Activated CD8-positive, alpha-beta memory T cell treated with anti-CD3 and anti-CD28 coated beads, Interleukin-2, amount 50 U/mL, for 48 hours (primary cell): Measurements from ENCODE around the gene NRSN1.
"Not testable (repeated sequence)": the region's sequence is repeated elsewhere in the genome, so short reads cannot be mapped to it uniquely, and the experiment has no call there.

Source experiments
- DNase-seq: peaks from one replicate; pipeline ENCODE4 v3.0.0-alpha.2; 2020

The NRSN1 gene, protein sequence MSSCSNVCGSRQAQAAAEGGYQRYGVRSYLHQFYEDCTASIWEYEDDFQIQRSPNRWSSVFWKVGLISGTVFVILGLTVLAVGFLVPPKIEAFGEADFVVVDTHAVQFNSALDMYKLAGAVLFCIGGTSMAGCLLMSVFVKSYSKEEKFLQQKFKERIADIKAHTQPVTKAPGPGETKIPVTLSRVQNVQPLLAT

DNA sequence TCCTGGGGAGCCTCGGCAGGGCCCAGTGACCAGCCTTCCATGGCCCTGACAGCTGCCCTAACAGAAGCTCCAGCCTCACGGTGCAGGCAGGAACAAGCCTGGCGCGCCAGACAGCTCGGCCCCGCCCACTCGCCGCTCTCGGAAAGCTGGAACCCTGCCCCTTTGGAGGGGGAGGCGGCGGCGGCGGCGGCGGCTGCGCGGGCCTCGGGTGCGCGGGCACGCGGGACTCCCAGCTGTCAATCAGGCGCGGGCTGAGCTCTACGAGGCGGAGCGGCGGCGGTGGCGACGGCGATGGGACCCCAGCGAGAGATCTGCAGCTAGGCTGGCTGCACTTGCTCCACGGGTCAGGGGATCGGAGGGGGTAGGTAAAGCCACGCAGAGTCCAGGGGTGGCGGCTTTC lies at the start of gene NRSN1:
Gene NRSN1, plus strand, starts transcription at position 236 of the 400 bp plus-strand sequence. CDS start 8,113 bp downstream, outside the sequence.
- DNase-seq = no peak

DNA sequence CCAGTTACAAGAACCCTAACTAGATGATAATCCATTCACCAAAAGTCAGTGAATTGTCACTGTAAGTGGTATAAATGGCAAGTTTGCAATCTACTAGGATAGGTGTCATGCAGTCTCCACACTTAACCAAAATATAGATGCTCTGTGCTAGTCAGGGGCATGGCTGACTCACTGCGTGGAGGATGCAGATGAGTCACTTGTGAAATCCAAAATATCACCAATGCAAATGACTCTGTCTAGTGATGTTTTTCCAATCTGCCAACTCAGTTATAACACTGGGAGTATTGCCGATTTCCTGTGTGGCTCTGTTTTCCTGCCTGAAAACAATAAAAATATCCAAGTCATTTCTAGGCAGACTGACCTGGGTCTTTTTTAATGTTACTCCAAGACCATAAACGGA lies 47.8 kb upstream of the NRSN1 start:
- no peak for DNase-seq

DNA sequence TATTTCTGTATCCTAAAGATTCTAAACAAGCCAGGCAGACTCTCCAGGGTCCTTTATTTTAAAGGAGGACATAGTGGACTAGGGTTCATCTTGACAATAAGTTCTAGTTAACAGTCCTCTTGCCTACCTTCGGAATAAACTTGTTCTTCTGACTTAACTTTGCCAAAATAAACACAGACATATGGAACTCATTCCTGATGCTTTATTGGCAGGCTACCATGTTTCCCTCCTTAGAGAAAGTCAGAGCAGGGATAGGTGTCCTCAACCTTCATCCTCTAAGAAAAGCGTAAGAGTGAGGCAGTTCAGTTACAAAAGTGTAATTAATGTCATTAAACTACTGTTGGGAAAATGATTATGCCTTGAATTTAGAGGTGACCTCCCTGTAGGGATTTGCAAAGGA lies 46.9 kb upstream of the NRSN1 start:
- no peak for DNase-seq

DNA sequence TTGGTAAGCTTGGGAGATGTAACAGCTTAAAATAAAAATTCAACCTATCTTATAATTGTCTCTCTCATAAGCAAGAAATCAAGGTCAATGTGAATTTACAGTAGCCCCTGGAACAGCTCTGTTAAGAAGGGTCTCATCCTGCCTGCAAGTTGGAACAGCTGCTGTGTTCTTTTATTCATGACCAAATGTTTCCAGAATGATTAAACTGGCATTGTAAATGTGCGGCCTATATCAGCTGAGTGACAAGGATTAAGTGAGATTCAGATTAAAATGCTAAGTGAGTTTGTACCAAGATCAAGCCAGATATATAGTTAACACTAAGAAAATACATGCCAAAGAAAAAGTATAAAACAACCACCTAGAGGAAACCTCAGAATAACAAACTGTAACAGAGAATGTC lies 45.3 kb upstream of the NRSN1 start:
- DNase-seq = no peak

DNA sequence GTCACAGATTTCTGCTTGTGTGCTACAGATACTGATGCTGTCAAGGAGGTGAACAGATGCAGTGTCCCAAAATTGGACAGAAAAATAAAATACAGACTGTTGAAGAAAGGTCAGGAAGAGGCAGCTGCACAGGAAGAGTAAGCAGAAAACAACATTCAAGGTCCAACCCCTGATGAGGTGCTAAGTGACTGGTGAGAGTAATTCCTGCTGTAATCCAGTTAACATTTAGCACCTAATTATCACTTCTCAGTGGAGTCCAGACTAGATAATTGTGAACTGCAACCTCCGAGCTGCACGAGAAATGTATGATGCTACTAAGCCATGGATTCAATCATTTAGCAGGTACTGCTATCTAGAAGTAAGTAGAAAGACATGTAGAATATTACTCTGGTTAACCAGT lies 36.3 kb upstream of the NRSN1 start:
- DNase-seq = no peak

DNA sequence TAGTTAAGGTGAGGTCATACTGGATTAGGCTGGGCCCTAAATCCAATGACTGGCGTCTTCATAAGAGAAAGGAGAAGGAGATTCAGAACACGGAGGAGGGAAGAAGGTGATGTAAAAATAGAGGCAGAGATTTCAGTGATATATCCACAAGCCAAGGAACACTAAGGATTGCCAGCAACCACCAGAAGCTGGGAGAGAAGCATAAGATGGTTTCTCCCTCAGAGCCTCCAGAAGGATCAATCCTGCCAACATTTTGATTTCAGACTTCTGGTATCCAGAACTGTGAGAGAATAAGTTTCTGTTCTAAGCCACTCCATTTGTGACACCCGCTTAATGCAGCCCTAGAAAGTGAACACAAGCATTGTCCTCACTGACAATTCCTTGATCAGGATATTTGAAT lies 33.6 kb upstream of the NRSN1 start:
- no peak for DNase-seq

DNA sequence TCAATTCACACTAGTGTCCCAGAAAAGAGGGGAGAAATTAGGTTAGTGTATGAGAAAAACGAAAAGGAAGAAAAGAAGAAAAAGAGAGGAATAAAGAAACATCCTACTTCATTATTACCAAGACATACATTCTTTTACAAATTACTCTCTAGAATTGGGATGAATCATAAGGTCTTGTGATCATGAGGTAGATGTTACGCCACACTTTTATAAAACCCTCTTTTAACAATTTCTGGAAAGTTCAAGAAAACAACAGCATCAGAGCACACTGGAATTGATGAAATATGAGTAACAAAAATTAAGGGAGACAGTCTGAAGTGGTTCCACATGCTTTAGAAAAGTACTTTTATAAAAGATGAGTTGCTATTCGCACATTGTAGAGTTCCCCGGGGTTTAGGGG lies 32.6 kb upstream of the NRSN1 start:
- no peak for DNase-seq

DNA sequence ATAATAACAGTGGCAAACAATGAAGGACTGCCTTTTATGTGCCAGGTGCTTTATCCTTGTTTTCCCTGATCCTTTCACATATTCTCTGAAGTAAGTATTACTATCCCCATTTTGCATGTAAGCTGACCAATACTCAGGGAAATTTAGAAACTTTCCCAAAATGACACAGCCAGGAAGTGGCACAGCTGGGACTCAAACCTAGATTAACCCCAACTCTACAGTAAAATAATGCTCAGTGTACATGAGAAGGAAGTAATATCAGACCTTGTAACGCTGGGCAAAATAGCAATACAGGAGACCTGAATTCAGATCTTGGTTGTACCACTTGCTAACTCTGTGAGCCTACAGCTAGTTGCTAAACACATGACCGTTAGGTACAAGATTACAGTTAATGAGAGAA lies 26.8 kb upstream of the NRSN1 start:
- DNase-seq = no peak

DNA sequence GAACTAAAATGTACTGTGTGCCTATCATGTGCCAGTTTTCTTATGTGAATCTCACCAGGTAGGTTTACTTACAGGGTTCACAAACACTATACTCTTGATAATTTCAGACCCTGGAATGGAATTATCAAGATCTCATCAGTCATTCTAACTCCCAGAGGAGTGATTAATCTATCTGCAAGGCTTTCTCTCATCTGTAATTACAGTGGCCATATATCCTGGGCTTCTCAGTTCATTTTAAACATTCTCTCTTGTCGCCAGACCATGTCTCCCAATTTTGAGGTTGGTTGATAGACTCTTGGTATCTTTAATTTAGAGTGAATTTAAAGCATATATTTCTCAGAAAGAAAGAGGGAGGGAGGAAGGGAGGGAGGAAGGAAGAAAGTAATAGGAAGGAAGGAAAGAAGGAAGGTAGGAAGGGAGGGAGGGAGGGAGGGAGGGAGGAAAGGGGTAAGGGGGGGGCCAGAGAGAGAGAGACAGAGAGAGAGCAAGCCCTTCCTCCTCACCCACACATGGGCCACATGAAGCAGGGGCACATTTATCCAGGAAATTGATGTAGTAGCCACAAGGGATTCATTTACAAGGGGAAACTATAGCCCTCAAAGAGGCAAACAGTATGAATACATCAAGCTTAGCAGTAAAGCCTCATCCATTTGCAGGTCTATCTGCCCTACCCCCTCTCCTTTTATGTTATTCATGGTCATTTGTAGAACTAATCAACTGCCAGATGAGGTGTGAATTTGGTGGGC lies 25.8 kb upstream of the NRSN1 start:
- no peak for DNase-seq

DNA sequence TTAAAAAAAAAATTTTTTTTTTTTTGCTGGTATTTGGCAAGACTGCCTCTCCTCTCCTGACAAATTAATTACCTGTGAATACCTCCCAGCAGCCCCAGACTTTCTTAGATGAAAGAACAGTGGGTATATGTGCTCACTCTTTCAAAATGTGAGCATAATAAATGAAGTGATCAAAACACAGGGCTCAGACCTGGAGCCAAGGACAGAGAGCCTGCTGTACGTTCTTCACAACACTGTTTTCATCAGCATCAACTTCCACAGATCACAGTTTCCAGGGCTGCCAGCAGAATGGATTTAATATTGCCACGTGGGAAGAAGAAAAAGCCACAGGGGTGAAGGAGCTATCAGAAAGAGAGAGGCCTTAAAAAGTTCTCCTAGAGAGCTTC lies 25.3 kb upstream of the NRSN1 start:
- DNase-seq = no peak

DNA sequence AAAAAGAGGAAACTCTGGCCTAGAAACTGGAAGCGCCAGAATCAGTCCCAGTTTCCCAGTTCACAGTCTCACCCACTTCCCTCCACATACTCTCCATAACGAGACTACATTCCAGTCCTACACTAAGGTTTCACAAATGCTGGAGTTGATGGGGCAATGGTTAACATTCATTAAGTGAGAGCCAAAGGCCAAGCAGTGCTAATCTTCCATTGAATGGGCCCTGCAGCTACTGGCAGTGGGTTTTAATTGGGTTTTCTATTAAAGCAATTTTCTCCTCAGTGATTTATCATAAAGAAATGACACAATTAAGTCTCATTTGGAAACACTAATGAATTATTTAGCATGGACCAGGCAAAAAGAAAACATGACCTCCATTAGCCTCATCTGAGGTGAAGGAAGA lies 20.8 kb upstream of the NRSN1 start:
- no peak for DNase-seq

DNA sequence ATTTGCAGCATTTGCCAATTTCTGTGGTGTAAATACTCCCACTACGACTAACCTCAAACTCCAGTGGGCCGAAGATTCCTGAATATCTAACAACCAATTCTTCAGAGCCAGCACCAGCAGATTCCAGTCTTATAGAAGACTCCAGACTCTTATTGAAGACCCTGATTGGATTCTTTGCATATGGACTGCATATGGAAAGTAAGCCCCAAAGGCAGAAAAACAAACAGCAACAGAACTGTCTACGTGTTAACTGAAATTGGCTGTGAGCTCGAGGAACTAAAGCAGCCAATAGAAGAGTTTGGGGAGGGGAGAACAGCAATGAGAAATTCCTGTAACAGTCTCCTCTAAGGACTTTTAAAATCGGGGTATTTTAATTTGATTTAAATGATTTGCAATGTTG lies 19.7 kb upstream of the NRSN1 start:
- no peak for DNase-seq

DNA sequence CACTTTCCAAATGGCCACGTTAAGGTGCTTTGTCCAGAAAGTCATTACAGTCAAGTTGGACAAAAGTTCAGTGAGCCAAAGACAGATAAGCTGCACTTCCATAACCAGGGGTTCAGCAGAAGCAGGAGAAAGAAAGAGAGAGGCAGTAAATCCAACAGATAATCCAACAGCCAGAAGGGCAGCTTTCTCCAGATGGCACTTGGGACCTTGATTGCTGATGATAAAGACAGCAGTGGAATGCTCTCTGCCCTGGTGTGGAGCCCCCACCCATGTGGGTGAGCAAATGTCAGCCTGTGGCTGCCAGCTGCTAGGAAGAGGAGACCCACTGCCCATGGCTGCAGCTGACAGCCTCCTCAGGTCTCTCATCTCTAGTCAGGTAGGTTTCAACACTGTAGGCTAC lies 18.7 kb upstream of the NRSN1 start:
- no peak for DNase-seq

DNA sequence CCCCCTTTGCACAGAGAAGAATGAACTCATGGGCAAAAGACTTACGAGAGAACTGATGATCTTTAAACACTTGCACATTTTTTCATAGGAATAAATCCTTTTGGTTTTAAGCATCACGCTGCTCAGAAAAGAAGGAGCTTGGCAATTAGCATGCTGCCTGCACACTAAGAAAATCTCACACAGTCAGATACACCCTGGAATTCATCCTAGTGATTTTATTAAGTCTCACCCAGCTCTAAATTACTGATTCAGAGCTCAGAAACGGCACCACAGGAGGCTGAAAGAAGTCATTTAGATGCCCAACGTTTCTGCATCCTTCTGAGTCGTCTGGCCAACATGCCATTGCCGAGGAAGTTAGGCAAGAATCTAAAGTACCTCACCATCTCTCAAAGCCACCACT lies 18.0 kb upstream of the NRSN1 start:
- DNase-seq = no peak

DNA sequence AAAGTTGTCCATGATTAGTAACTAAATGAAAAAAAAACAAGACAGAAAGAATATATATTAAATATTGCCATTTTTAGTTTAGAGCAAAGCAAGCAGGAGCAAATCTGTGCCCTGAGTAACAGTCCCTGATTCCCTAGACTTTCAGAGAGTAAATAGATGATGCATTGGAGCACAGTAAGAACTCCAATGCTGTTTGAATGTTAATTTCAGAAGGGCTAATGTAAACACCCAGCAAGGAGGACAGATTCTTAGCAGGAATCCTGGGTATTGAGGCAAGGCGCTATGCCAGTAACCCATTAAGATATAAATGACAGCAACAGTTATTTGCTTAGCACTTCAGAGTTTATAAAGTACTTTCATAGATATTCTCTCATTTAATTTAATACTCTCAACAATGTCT lies 15.6 kb upstream of the NRSN1 start:
- DNase-seq = no peak

DNA sequence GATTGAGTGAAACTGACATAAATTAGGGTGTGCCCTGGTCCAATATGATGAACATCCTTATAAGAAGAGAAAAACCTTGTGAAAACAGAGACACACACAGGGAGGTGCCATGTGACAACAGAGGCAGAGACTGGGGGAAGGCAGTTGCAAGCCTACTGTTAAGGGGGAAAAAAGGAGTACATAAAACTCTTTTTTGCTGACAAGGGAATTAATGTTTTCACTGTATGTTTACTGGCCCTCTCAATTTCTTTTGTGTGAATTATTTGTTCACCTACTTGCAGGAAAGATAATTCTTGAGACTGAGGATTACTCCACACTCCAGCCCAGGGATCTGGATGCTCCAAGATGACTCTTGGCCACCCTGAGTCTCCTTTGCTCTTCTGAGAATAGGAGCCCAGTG lies 12.1 kb upstream of the NRSN1 start:
- DNase-seq = no peak

DNA sequence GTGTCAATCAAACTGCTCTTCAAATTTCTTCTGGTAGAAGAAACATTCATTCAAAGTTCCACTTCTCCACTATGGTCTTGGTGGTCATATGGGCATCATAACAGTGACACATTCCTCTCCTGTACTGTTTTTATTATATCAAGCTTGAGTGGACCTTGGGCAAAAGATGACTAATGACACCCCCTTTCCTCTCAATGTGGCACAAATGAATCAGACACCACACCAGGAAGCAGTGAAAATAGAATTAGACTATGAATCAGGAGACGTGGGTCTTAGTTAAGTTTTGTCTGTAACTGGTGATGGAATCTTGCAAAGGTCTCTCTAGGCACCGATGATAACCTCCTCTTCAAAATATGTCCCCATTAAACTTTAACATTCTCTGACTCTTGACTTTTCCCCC lies 9.0 kb upstream of the NRSN1 start:
- no peak for DNase-seq

DNA sequence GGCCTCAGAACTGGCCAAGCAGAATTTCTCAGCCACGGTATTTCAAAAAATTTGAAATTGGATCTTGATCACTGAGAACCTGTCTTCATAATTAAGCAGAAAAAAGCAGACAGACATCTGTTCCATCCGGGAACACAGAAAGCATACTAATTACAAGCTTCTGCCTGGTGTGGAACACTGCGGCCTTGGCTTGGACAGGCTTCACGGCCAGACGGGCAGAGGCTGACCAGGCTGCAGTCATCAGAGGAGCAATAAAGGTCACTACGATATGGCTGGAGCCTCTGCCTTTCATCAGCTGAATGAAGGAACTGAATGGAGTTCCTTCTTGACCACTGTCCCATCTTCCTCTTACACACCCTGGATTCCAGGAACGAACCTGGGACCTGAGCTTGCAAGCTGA lies 3.9 kb upstream of the NRSN1 start:
- DNase-seq = no peak

DNA sequence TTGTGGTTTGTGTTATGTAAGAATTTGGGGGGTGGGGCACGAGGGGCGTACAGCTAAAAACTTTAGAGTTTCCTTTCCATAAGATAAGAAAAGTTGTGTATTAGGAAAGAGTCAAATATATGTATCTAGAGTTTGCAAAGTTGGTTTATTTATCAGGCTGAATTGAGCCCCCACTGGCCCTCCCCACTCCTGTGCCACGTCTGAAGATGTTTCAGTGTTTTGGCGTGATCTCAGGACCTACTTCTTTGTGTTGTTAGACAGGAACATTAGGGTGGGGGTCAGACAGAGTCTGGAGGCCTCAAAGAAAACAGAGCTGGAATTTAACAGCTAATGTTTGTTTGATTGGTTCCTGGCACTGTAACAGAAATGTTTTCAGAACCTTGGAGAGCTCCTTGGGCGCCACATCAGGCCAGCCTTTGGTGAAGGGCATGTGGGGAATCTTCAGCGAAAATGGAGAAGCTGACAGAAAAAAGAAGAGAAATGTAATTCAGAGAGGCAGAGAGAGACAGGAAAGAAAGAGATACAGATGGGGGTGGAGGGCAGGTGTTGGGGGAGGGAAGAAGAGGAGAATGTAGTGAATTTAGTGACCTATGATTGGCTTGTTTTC lies 674 bp downstream of the NRSN1 start:
- no peak for DNase-seq

DNA sequence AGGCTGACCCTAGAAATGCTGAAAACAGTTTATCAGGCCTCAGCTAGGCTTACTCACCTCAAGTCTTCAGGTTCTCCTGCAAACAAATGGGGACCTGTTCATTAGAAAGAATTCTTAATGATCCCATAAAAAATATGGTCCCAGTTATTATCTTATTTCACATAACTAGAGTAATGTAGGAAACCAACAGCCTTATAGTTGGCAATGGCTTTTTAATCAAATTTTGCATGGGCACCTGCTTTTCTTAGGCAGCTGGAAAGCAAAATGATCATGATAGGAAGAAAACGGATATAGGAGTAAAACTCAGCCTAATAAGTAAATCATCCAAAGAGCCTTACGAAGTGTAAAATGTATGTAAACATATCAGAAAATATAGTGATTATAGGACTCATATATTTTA lies 1.3 kb downstream of the NRSN1 start:
- no peak for DNase-seq

DNA sequence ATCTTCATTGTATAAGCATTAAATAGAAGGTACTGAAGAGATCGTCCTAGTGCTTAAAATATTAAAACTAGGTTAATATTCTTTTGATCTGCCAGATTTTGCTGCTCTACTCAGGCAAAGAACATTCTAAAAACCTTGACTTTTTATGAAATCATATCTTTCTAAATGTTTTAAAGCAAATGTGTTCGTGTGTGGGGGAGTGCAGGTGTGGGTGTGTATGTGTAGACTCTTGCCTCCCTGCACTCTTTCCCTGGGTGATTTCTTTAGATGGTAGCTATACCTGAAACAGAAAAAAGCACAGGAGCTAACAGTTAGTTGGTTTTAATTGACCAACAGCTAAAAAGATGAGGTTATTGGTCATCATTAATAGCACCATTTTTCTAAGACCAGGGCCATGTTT lies 5.7 kb downstream of the NRSN1 start:
- DNase-seq = no peak

DNA sequence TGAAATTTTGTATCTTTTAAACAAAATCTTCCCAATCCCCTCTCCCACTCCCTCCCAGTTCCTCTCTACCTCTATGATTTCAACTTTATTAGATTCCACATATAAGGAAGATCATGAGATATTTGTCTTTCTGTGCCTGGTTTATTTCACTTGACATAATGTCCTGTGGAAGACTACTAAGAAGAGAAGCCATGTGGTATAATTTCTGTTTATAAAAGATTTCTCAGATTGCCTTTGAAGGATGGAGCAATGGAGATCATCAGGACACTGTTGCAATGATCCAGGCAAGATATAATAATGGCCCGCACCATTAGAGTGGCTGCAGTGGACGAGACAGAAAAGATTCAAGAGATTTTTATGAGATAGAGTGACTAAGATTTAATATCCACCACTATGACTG lies 13.1 kb downstream of the NRSN1 start:
- DNase-seq = no peak

DNA sequence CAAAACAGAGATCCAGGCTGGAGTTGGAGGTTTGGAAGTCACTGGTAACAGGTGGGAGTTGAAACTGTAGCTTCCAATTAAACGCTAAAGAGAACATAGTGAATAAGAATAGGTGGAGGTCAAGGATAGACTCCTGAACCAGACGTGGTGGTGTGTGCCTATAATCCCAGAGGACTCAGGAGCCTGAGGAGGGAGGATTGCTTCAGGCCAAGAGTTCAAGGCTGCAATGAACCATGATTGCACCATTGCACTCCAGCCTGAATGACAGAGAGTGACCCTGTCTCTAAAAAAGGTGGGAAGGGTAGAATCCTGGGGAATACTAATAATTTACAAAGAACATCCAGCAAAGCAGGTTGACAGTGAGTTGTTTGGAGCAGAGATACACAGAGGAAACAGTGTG lies 13.6 kb downstream of the NRSN1 start:
- no peak for DNase-seq

DNA sequence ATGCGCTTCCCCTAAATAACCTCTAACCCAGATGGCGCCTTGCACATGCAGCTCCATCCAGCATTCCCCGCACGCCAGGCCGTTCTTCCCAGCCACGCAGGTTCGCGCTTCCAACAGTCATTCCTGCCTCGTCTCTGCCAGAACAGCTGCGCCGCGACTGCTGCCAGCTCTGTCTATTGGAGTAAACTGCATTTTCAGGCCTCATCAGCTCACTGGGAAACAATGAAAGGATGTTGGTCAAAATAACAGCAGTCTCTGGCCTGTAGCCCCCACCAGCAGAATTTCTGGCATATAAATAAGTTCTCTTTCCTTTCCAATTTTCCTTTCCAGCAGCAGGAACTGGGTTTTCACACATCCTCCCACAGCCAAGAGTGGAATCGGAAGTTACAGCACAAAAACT lies 14.6 kb downstream of the NRSN1 start:
- DNase-seq = no peak

DNA sequence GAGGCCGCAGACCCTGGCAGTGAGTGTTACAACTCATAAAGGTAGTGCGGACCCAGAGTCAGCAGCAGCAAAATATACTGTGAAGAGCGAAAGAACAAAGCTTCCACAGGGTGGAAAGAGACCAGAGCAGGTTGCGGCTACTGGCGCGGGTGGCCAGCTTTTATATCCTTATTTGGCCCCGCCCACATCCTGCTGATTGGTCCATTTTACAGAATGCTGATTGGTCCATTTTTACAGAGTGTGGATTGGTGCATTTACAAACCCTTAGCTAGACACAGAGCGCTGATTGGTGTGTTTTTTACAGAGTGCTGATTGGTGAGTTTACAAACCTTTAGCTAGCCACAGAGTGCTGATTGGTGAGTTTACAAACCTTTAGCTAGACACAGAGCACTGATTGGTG lies 16.7 kb downstream of the NRSN1 start:
- not testable (repeated sequence) for DNase-seq
